Nephron progenitor cell (in vitro differentiated cells): ENCODE results near the gene CCBE1.

Experiments used
- DNase-seq: peaks from one replicate; pipeline ENCODE4 v3.0.0; 2021
- H3K27ac Mint-ChIP-seq: 2 replicates; pipeline ENCODE4 v1.8.0; 2021; ENCODE audit warnings: mild to moderate bottlenecking, moderate library complexity, mixed read lengths
- H3K27me3 Mint-ChIP-seq: 2 replicates; pipeline ENCODE4 v1.8.0; 2021; ENCODE audit warnings: mild to moderate bottlenecking, low read depth, mixed read lengths; ENCODE audit not compliant: poor library complexity
- H3K36me3 Mint-ChIP-seq: 2 replicates; pipeline ENCODE4 v1.8.0; 2021; ENCODE audit warnings: low read depth, mixed read lengths
- H3K4me1 Mint-ChIP-seq: 2 replicates; pipeline ENCODE4 v1.8.0; 2021; ENCODE audit warnings: mixed read lengths
- H3K4me3 Mint-ChIP-seq: 2 replicates; pipeline ENCODE4 v1.8.0; 2021; ENCODE audit warnings: mild to moderate bottlenecking, moderate library complexity, mixed read lengths
- H3K9me3 Mint-ChIP-seq: 2 replicates; pipeline ENCODE4 v1.8.0; 2021; ENCODE audit warnings: mild to moderate bottlenecking, moderate library complexity, mixed read lengths
- CTCF ChIP-seq: fragments of 200-600 bp; sonication (generic); IDR thresholded peaks from 2 replicates; pipeline ENCODE4 v1.5.0; 2021; ENCODE audit warnings: antibody characterized with exemption

The CCBE1 gene

DNA sequence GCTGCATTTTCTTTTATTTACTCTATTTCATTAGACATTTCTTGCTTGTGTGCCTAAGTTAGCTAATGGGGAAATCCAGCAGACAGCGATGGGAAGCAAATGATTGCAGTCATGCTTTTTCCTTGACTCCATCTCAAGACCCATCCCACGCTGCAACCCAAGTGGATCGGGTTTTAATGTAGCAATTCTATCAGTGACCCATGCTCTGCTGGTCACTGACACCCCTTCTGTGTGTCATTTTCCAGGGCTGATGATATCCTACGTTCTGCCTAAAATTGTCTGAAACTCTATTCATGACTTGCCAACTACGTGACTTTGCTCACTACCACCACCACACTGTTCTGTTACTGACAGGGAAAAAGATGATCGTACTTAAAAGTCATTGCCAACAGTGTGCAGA lies 129.8 kb downstream of the CCBE1 start:
- Mint-ChIP-seq H3K4me3 (no peak overlapping the region), H3K4me1 (peaks cover 51% of the 10 kb centered on the region), H3K36me3 (no peaks in the 10 kb centered on the region), H3K27ac (no peak overlapping the region), H3K9me3 (peaks cover 3% of the 10 kb centered on the region), H3K27me3 (peaks cover 6% of the 10 kb centered on the region)
- no peak for TF ChIP-seq CTCF
- no peak for DNase-seq

DNA sequence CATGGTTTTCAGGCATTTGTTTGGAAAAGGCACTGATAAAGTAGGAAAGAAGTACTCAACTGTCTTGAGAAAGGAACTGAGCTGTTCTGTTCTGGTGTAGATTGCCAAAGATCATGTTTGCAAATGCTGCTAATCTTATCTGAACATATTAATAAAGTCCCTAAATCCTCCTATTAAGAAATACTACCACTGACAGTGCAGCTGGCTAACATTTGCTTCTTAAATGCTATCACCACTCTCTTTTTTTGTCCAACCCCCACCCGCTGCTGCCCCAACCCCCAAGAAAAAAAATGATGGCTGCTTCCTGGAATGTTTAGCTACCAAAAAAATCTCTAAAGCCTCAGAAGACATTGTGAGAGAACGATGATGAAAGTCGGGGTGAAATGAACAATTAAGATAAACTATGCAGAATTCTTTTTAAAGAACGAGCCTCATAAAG lies 130.7 kb downstream of the CCBE1 start:
- H3K9me3 Mint-ChIP-seq: peaks cover 3% of the 10 kb centered on the region
- no peak for DNase-seq
- no peak overlapping the region for H3K4me3 Mint-ChIP-seq
- peaks cover 60% of the 10 kb centered on the region for H3K4me1 Mint-ChIP-seq
- H3K27me3 Mint-ChIP-seq: peaks cover 6% of the 10 kb centered on the region
- H3K36me3 Mint-ChIP-seq: no peaks in the 10 kb centered on the region
- no peak for TF ChIP-seq CTCF
- H3K27ac Mint-ChIP-seq: peak overlapping the region; percentile 68

DNA sequence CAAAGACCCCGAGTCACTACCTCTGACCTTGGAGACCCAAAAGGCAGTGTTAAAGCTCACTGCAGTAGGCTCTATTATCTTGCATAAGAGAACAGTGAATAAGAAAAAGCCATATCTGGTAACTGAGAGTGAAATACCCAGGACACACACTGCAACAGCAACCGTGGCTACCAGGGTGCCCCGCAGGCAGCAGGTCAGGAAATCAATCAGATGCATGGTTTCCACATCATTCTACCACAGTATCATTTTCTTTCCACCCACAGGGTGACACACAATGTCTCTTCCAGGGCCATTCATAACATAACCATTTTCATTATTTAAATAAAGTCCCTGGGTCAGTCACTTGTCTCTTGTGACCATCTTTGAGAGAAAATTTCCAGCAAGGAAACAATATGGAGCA lies 131.3 kb downstream of the CCBE1 start:
- Mint-ChIP-seq H3K27me3 (peaks cover 6% of the 10 kb centered on the region), H3K4me3 (no peak overlapping the region), H3K36me3 (no peaks in the 10 kb centered on the region), H3K9me3 (peaks cover 3% of the 10 kb centered on the region), H3K27ac (no peak overlapping the region), H3K4me1 (peaks cover 55% of the 10 kb centered on the region)
- no peak for DNase-seq
- TF ChIP-seq CTCF: no peak

GRCh38 chr18:59564561-59564960 lies 132.7 kb downstream of the CCBE1 start:
- H3K36me3 Mint-ChIP-seq: no peaks in the 10 kb centered on the region
- H3K27ac Mint-ChIP-seq: no peak overlapping the region
- peaks cover 3% of the 10 kb centered on the region for H3K9me3 Mint-ChIP-seq
- H3K27me3 Mint-ChIP-seq: peaks cover 6% of the 10 kb centered on the region
- H3K4me1 Mint-ChIP-seq: peaks cover 49% of the 10 kb centered on the region
- no peak for TF ChIP-seq CTCF
- DNase-seq: no peak
- no peak overlapping the region for H3K4me3 Mint-ChIP-seq

DNA sequence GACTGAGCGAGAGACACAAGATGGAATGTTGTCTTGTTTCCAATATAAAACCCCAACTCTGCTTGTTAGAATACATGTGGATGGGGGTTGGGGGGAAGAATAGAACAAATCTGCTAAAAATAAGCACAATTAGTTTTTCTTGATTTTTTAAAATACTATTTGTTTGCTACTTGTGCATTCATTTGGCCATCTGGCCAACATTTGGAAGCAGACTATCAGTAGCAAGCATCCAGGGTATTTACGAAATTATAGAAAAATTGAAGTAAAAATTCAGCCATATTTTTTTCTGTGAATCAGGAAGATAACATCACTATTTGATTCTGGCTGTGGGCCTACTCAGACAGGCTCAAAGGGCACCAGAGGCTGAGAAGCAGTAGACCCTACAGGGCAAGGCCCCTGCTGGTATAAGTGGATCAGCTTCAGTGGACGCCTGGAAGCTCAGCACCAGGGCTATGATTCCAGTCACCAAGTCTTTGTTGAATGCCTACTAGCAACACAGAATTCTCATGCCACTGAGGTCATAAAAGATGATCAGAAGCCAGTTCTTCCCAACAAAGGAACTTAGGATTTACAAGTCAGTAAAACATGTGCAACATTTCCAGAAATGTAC lies 133.9 kb downstream of the CCBE1 start:
- no peak overlapping the region for H3K27ac Mint-ChIP-seq
- H3K4me3 Mint-ChIP-seq: no peak overlapping the region
- no peak for TF ChIP-seq CTCF
- H3K27me3 Mint-ChIP-seq: peaks cover 7% of the 10 kb centered on the region
- no peak for DNase-seq
- peaks cover 3% of the 10 kb centered on the region for H3K9me3 Mint-ChIP-seq
- H3K4me1 Mint-ChIP-seq: peaks cover 40% of the 10 kb centered on the region
- H3K36me3 Mint-ChIP-seq: no peaks in the 10 kb centered on the region

DNA sequence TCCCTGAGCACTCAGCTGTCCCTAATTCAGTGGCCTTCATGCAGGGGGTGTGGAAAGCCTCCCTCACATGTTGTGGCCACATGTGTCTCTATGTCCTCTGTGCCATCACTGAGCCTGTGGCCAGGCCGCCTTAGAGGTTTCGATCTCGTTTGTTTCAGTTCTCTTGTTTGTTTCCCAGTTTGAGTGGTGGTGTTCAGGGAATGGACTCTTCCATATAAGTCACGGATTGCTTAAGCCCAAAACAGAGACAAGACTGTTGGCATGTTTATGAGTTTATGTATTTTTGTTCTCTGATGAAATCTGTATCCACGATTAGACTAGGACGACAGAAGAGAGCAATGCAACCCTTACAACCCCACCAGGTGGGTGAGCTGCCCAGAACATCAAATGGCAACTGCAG lies 134.5 kb downstream of the CCBE1 start:
- TF ChIP-seq CTCF: no peak
- Mint-ChIP-seq H3K27ac (peak overlapping the region; percentile 8), H3K4me3 (no peak overlapping the region), H3K4me1 (peaks cover 37% of the 10 kb centered on the region), H3K36me3 (peaks cover 3% of the 10 kb centered on the region), H3K9me3 (peaks cover 7% of the 10 kb centered on the region), H3K27me3 (peaks cover 7% of the 10 kb centered on the region)
- no peak for DNase-seq
